Measurements from ENCODE around the gene CHD6.

The CHD6 gene

GRCh38 chr20:41617902-41618806, at the start of gene CHD6:
Gene CHD6, minus strand, starts transcription at chr20:41618377. Its CDS starts 67,040 bp downstream, at chr20:41551337.
- DNase-seq, result peak; percentile 100

GRCh38 chr20:41664584-41664983, 46.4 kb upstream of the CHD6 start:
- no peak for DNase-seq

- no peak for DNase-seq
Measured at GRCh38 chr20:41657655-41658054, 39.5 kb upstream of the CHD6 start.

- no peak for DNase-seq
Measured at GRCh38 chr20:41655962-41656618, 37.9 kb upstream of the CHD6 start.

GRCh38 chr20:41654884-41655283, 36.7 kb upstream of the CHD6 start:
- no peak for DNase-seq

GRCh38 chr20:41654292-41654691, 36.1 kb upstream of the CHD6 start:
- no peak for DNase-seq

- no peak for DNase-seq
Measured at GRCh38 chr20:41650231-41650948, 32.2 kb upstream of the CHD6 start.

- no peak for DNase-seq
Measured at GRCh38 chr20:41649489-41649888, 31.3 kb upstream of the CHD6 start.

GRCh38 chr20:41645372-41645771, 27.2 kb upstream of the CHD6 start:
- no peak for DNase-seq

- no peak for DNase-seq
Measured at GRCh38 chr20:41643504-41643938, 25.3 kb upstream of the CHD6 start.

GRCh38 chr20:41639630-41640029, 21.5 kb upstream of the CHD6 start:
- DNase-seq, result no peak

- DNase-seq, result no peak
Measured at GRCh38 chr20:41638456-41638855, 20.3 kb upstream of the CHD6 start.

GRCh38 chr20:41635158-41635557, 17.0 kb upstream of the CHD6 start:
- DNase-seq, result no peak

- peak; percentile 22 for DNase-seq
Measured at GRCh38 chr20:41632896-41633295, 14.7 kb upstream of the CHD6 start.

- no peak for DNase-seq
Measured at GRCh38 chr20:41631826-41632225, 13.6 kb upstream of the CHD6 start.

- no peak for DNase-seq
Measured at GRCh38 chr20:41630846-41631245, 12.7 kb upstream of the CHD6 start.

GRCh38 chr20:41627611-41628244, 9.6 kb upstream of the CHD6 start:
- no peak for DNase-seq

- no peak for DNase-seq
Measured at GRCh38 chr20:41627001-41627495, 8.9 kb upstream of the CHD6 start.

- DNase-seq, result no peak
Measured at GRCh38 chr20:41623625-41624375, 5.6 kb upstream of the CHD6 start.

GRCh38 chr20:41622584-41622983, 4.4 kb upstream of the CHD6 start:
- DNase-seq, result no peak

GRCh38 chr20:41621971-41622370, 3.8 kb upstream of the CHD6 start:
- no peak for DNase-seq

- DNase-seq, result no peak
Measured at GRCh38 chr20:41621421-41621820, 3.2 kb upstream of the CHD6 start.
